Raji (cell line): ENCODE data around the gene EPHA3.

Source experiments
- POLR2A ChIP-seq: IDR thresholded peaks from 2 replicates; pipeline ENCODE4 v1.6.1; 2011; ENCODE audit warnings: low read depth, low read length, control low read depth; ENCODE audit not compliant: insufficient read depth

Gene EPHA3

GRCh38 chr3:89326997-89327396, 219.6 kb downstream of the EPHA3 start:
- no peak for TF ChIP-seq POLR2A

GRCh38 chr3:89332386-89332785, 225.0 kb downstream of the EPHA3 start:
- TF ChIP-seq POLR2A = no peak

- no peak for TF ChIP-seq POLR2A
Observed at GRCh38 chr3:89332793-89333192, 225.4 kb downstream of the EPHA3 start.

- TF ChIP-seq POLR2A = no peak
Observed at GRCh38 chr3:89335693-89336092, 228.3 kb downstream of the EPHA3 start.

- no peak for TF ChIP-seq POLR2A
Observed at GRCh38 chr3:89340408-89340807, 233.0 kb downstream of the EPHA3 start.

GRCh38 chr3:89344076-89344475, 236.7 kb downstream of the EPHA3 start:
- TF ChIP-seq POLR2A = no peak

- no peak for TF ChIP-seq POLR2A
Observed at GRCh38 chr3:89353465-89353864, 246.0 kb downstream of the EPHA3 start.

GRCh38 chr3:89358281-89358680, 250.9 kb downstream of the EPHA3 start:
- TF ChIP-seq POLR2A = no peak

GRCh38 chr3:89360156-89360555, 252.7 kb downstream of the EPHA3 start:
- TF ChIP-seq POLR2A = no peak

- no peak for TF ChIP-seq POLR2A
Observed at GRCh38 chr3:89362496-89362895, 255.1 kb downstream of the EPHA3 start.

GRCh38 chr3:89363171-89363570, 255.8 kb downstream of the EPHA3 start:
- no peak for TF ChIP-seq POLR2A

- TF ChIP-seq POLR2A = no peak
Observed at GRCh38 chr3:89364314-89364713, 256.9 kb downstream of the EPHA3 start.

GRCh38 chr3:89367166-89367565, 259.7 kb downstream of the EPHA3 start:
- TF ChIP-seq POLR2A = no peak

- TF ChIP-seq POLR2A = no peak
Observed at GRCh38 chr3:89368846-89369245, 261.4 kb downstream of the EPHA3 start.

GRCh38 chr3:89372456-89372855, 265.0 kb downstream of the EPHA3 start:
- no peak for TF ChIP-seq POLR2A

- TF ChIP-seq POLR2A = no peak
Observed at GRCh38 chr3:89373434-89373833, 266.0 kb downstream of the EPHA3 start.

- no peak for TF ChIP-seq POLR2A
Observed at GRCh38 chr3:89375451-89375850, 268.0 kb downstream of the EPHA3 start.

GRCh38 chr3:89380016-89380415, 272.6 kb downstream of the EPHA3 start:
- TF ChIP-seq POLR2A = no peak
